SH-SY5Y (cell line): Measurements from ENCODE around the gene AATK.

ENCODE experiments used
- GATA2 ChIP-seq: IDR thresholded peaks from 2 replicates; pipeline ENCODE4 v1.6.1; 2011; ENCODE audit warnings: mild to moderate bottlenecking, low read depth, low read length
- GATA3 ChIP-seq: IDR thresholded peaks from 2 replicates; pipeline ENCODE4 v1.6.1; 2011; ENCODE audit warnings: low read depth, mild to moderate bottlenecking, low read length, moderate library complexity

DNA sequence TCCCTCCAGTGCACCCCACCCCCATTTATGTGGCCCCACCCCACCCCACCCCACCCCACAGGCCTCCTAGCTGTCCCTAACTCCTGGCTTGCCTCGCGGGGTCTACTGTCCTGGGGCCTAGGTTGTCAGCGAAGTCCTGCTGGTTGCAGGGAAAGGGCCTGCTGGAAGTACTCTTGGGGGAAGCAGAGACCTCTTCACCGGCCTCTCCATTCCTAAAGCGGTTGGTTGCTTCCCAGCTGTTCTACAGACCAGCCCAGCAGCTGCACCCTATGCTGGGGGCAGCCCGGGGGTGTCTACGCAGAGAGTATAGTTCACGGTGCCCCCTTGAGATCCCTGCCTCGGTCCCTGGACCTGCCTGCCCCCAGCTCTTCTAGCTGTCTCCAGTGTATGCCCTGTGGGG lies 74.9 kb downstream of the AATK start:
- TF ChIP-seq GATA2 = no peak
- no peak for TF ChIP-seq GATA3
